Measurements from ENCODE around the gene KLHL8. TPM values are rescaled to one million over a fixed set of nuclear protein-coding genes. Genes with fewer than 3 reads are reported as not detected.

The KLHL8 gene
- total and polyA plus RNA-seq, 4 experiments from 2014 or later = 9.3 to 11.4 (median 10.4) TPM

GRCh38 chr4:87196927-87197326 lies 23.5 kb downstream of the KLHL8 start:
- no peaks in the 10 kb centered on the region for H3K27me3 Mint-ChIP-seq
- intact Hi-C loops (cut with micrococcal nuclease) = no loop called here
- POLR2A ChIA-PET (ENCODE audit: partially characterized antibody) = no interaction called here
- H3K27me3 ChIP-seq (ENCODE audit: insufficient read depth, low read length) = no peaks in the 10 kb centered on the region
- H3K27ac Mint-ChIP-seq = no peak overlapping the region
- peaks cover 3 to 5% of the 10 kb centered on the region in 2 donors for H3K36me3 Mint-ChIP-seq
- H3K9me3 Mint-ChIP-seq = no peaks in the 10 kb centered on the region
- no peak overlapping the region for H3K4me3 Mint-ChIP-seq
- H3K4me3 ChIP-seq (ENCODE audit: low read length in 2 of 2) = no peak overlapping the region
- H3K27ac ChIP-seq (ENCODE audit: low read depth, low read length) = no peak overlapping the region
- peaks cover 10 to 18% (median 15%) of the 10 kb centered on the region in 4 donors for H3K4me1 Mint-ChIP-seq
- DNase-seq = no peak
- CTCF ChIA-PET (ENCODE audit: partially characterized antibody) = interaction anchor here (0.7 kb wide), 1 partner anchor 26 kb away, joined by 3 read pairs; no protein-coding TSS in a partner anchor
- no peaks in the 10 kb centered on the region for H3K36me3 ChIP-seq (ENCODE audit: insufficient read depth, low read length)
- no peaks in the 10 kb centered on the region for H3K4me1 ChIP-seq (ENCODE audit: insufficient read depth, low read length)
- H3K9me3 ChIP-seq (ENCODE audit: control insufficient read depth in 1 of 2, low read length in 2 of 2) = no peaks in the 10 kb centered on the region

DNA sequence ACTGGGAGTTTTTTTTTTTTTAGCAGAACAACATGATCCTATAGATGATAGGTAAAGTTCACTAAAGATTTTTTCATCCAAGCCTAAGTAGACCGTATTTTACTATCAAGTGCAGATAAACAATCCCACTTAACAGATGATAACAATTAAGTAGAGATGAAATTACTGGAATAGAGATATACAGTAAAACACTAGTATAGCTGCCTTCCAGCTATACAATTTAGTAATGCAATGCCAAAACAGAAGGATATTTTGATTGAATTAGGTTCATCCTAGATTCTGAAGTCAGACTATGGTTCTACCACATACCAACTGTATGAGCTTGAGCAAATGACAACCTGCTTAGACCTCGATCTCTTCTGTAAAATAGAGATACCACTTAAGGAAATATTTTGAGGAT lies 24.3 kb downstream of the KLHL8 start:
- no peaks in the 10 kb centered on the region for H3K4me1 ChIP-seq (ENCODE audit: insufficient read depth, low read length)
- Mint-ChIP-seq H3K9me3 (no peaks in the 10 kb centered on the region), H3K27ac (no peak overlapping the region), H3K27me3 (no peaks in the 10 kb centered on the region), H3K4me1 (peaks cover 10 to 17% (median 13%) of the 10 kb centered on the region in 4 donors), H3K36me3 (peaks cover 3 to 8% of the 10 kb centered on the region in 2 donors), H3K4me3 (no peak overlapping the region)
- DNase-seq = no peak
- H3K9me3 ChIP-seq (ENCODE audit: control insufficient read depth in 1 of 2, low read length in 2 of 2) = no peaks in the 10 kb centered on the region
- CTCF ChIA-PET (ENCODE audit: partially characterized antibody) = interaction anchor here (0.7 kb wide), 1 partner anchor 25 kb away, joined by 3 read pairs; no protein-coding TSS in a partner anchor
- no peak overlapping the region for H3K4me3 ChIP-seq (ENCODE audit: low read length in 2 of 2)
- H3K27ac ChIP-seq (ENCODE audit: low read depth, low read length) = no peak overlapping the region
- intact Hi-C loops (cut with micrococcal nuclease) = no loop called here
- H3K36me3 ChIP-seq (ENCODE audit: insufficient read depth, low read length) = no peaks in the 10 kb centered on the region
- no peaks in the 10 kb centered on the region for H3K27me3 ChIP-seq (ENCODE audit: insufficient read depth, low read length)
- POLR2A ChIA-PET (ENCODE audit: partially characterized antibody) = no interaction called here

GRCh38 chr4:87193958-87194675 lies 26.3 kb downstream of the KLHL8 start:
- CTCF ChIA-PET (ENCODE audit: partially characterized antibody) = interaction anchor here (0.5 kb wide), 1 partner anchor 13 kb away, joined by 4 read pairs; no protein-coding TSS in a partner anchor
- H3K27me3 Mint-ChIP-seq = no peaks in the 10 kb centered on the region

GRCh38 chr4:87192145-87192919 lies 28.1 kb downstream of the KLHL8 start:
- ChIA-PET POLR2A (ENCODE audit: partially characterized antibody) (no interaction called here), CTCF (ENCODE audit: partially characterized antibody) (no interaction called here)
- H3K4me3 Mint-ChIP-seq = no peak overlapping the region
- H3K36me3 Mint-ChIP-seq = peaks cover 3 to 7% of the 10 kb centered on the region in 2 donors
- no peaks in the 10 kb centered on the region for H3K9me3 ChIP-seq (ENCODE audit: control insufficient read depth in 1 of 2, low read length in 2 of 2)
- DNase-seq = no peak
- H3K4me1 ChIP-seq (ENCODE audit: insufficient read depth, low read length) = no peaks in the 10 kb centered on the region
- no peaks in the 10 kb centered on the region for H3K27me3 ChIP-seq (ENCODE audit: insufficient read depth, low read length)
- peaks cover 0 to 6% (median 1%) of the 10 kb centered on the region in 4 donors for H3K4me1 Mint-ChIP-seq
- no peaks in the 10 kb centered on the region for H3K36me3 ChIP-seq (ENCODE audit: insufficient read depth, low read length)
- H3K9me3 Mint-ChIP-seq = no peaks in the 10 kb centered on the region
- intact Hi-C loops (cut with micrococcal nuclease) = no loop called here
- H3K27me3 Mint-ChIP-seq = no peaks in the 10 kb centered on the region
- H3K4me3 ChIP-seq (ENCODE audit: low read length in 2 of 2) = no peak overlapping the region
- H3K27ac Mint-ChIP-seq = no peak overlapping the region
- H3K27ac ChIP-seq (ENCODE audit: low read depth, low read length) = no peak overlapping the region

More at GRCh38 chr4:87193958-87194675, 26.3 kb downstream of the KLHL8 start:
- H3K4me1 ChIP-seq (ENCODE audit: insufficient read depth, low read length) = no peaks in the 10 kb centered on the region
- no peaks in the 10 kb centered on the region for H3K9me3 ChIP-seq (ENCODE audit: control insufficient read depth in 1 of 2, low read length in 2 of 2)
- no peak for DNase-seq
- Mint-ChIP-seq H3K9me3 (no peaks in the 10 kb centered on the region), H3K36me3 (peaks cover 3 to 8% of the 10 kb centered on the region in 2 donors), H3K4me3 (no peak overlapping the region), H3K27ac (peak overlapping the region in 1 of 7 donors; percentile 46), H3K4me1 (peaks cover 4 to 10% (median 7%) of the 10 kb centered on the region in 4 donors)
- no peak overlapping the region for H3K27ac ChIP-seq (ENCODE audit: low read depth, low read length)
- intact Hi-C loops (cut with micrococcal nuclease) = no loop called here
- H3K27me3 ChIP-seq (ENCODE audit: insufficient read depth, low read length) = no peaks in the 10 kb centered on the region
- no peaks in the 10 kb centered on the region for H3K36me3 ChIP-seq (ENCODE audit: insufficient read depth, low read length)
- POLR2A ChIA-PET (ENCODE audit: partially characterized antibody) = no interaction called here
- H3K4me3 ChIP-seq (ENCODE audit: low read length in 2 of 2) = no peak overlapping the region

- ChIA-PET POLR2A (ENCODE audit: partially characterized antibody) (no interaction called here), CTCF (ENCODE audit: partially characterized antibody) (interaction anchor here (0.6 kb wide), 1 partner anchor 1790 kb away, joined by 3 read pairs; no protein-coding TSS in a partner anchor)
- no peak overlapping the region for H3K4me3 ChIP-seq (ENCODE audit: low read length in 2 of 2)
Observed at GRCh38 chr4:87188932-87189331, 31.5 kb downstream of the KLHL8 start.

GRCh38 chr4:87188048-87188447 lies 32.4 kb downstream of the KLHL8 start:
- Histone ChIP-seq H3K4me3 (ENCODE audit: low read length in 2 of 2) (no peak overlapping the region), H3K27me3 (ENCODE audit: insufficient read depth, low read length) (no peaks in the 10 kb centered on the region), H3K27ac (ENCODE audit: low read depth, low read length) (no peak overlapping the region), H3K9me3 (ENCODE audit: control insufficient read depth in 1 of 2, low read length in 2 of 2) (no peaks in the 10 kb centered on the region), H3K4me1 (ENCODE audit: insufficient read depth, low read length) (no peaks in the 10 kb centered on the region), H3K36me3 (ENCODE audit: insufficient read depth, low read length) (no peaks in the 10 kb centered on the region)
- H3K9me3 Mint-ChIP-seq = no peaks in the 10 kb centered on the region
- H3K27ac Mint-ChIP-seq = no peak overlapping the region
- peaks cover 0 to 11% of the 10 kb centered on the region in 2 donors for H3K36me3 Mint-ChIP-seq
- H3K27me3 Mint-ChIP-seq = no peaks in the 10 kb centered on the region
- peaks cover 0 to 1% (median 0%) of the 10 kb centered on the region in 4 donors for H3K4me1 Mint-ChIP-seq
- CTCF ChIA-PET (ENCODE audit: partially characterized antibody) = no interaction called here
- no peak for DNase-seq
- intact Hi-C loops (cut with micrococcal nuclease) = no loop called here
- POLR2A ChIA-PET (ENCODE audit: partially characterized antibody) = no interaction called here
- no peak overlapping the region for H3K4me3 Mint-ChIP-seq

More at GRCh38 chr4:87188932-87189331, 31.5 kb downstream of the KLHL8 start:
- Mint-ChIP-seq H3K4me3 (no peak overlapping the region), H3K9me3 (no peaks in the 10 kb centered on the region), H3K27me3 (no peaks in the 10 kb centered on the region), H3K36me3 (peaks cover 3 to 10% of the 10 kb centered on the region in 2 donors), H3K4me1 (peaks cover 0 to 1% (median 0%) of the 10 kb centered on the region in 4 donors), H3K27ac (no peak overlapping the region)
- intact Hi-C loops (cut with micrococcal nuclease) = no loop called here
- DNase-seq = no peak
- Histone ChIP-seq H3K4me1 (ENCODE audit: insufficient read depth, low read length) (no peaks in the 10 kb centered on the region), H3K27me3 (ENCODE audit: insufficient read depth, low read length) (no peaks in the 10 kb centered on the region), H3K36me3 (ENCODE audit: insufficient read depth, low read length) (no peaks in the 10 kb centered on the region), H3K27ac (ENCODE audit: low read depth, low read length) (no peak overlapping the region), H3K9me3 (ENCODE audit: control insufficient read depth in 1 of 2, low read length in 2 of 2) (no peaks in the 10 kb centered on the region)

GRCh38 chr4:87185146-87185870 lies 35.1 kb downstream of the KLHL8 start:
- POLR2A ChIA-PET (ENCODE audit: partially characterized antibody) = no interaction called here

More at GRCh38 chr4:87185146-87185870, 35.1 kb downstream of the KLHL8 start:
- CTCF ChIA-PET (ENCODE audit: partially characterized antibody) = interaction anchor here (1.3 kb wide), 1 partner anchor 35 kb away, joined by 3 read pairs; no protein-coding TSS in a partner anchor
- H3K36me3 Mint-ChIP-seq = peaks cover 0 to 8% of the 10 kb centered on the region in 2 donors
- H3K4me3 Mint-ChIP-seq = no peak overlapping the region
- Histone ChIP-seq H3K27ac (ENCODE audit: low read depth, low read length) (no peak overlapping the region), H3K36me3 (ENCODE audit: insufficient read depth, low read length) (no peaks in the 10 kb centered on the region), H3K9me3 (ENCODE audit: control insufficient read depth in 1 of 2, low read length in 2 of 2) (no peaks in the 10 kb centered on the region), H3K27me3 (ENCODE audit: insufficient read depth, low read length) (no peaks in the 10 kb centered on the region), H3K4me1 (ENCODE audit: insufficient read depth, low read length) (no peaks in the 10 kb centered on the region), H3K4me3 (ENCODE audit: low read length in 2 of 2) (no peak overlapping the region)
- no peak overlapping the region for H3K27ac Mint-ChIP-seq
- no peaks in the 10 kb centered on the region for H3K27me3 Mint-ChIP-seq
- H3K9me3 Mint-ChIP-seq = no peaks in the 10 kb centered on the region
- no peak for DNase-seq
- peaks cover 0 to 1% (median 0%) of the 10 kb centered on the region in 4 donors for H3K4me1 Mint-ChIP-seq
- intact Hi-C loops (cut with micrococcal nuclease) = no loop called here

All from CD4-positive, alpha-beta memory T cell (primary cell).